Astrocyte of the cerebellum (primary cell): Measurements from ENCODE around the gene JAKMIP1.

Source experiments
- DNase-seq: peaks from one replicate; pipeline ENCODE4 v3.0.0-alpha.2; 2011; ENCODE audit warnings: low read depth
- H3K4me3 ChIP-seq: 2 replicates; pipeline ENCODE4 v1.5.1; 2011; ENCODE audit warnings: mild to moderate bottlenecking, low read depth, low read length, moderate library complexity
- in situ Hi-C: cut with HindIII; loops from 2 replicates; pipeline ENCODE4 v1.10.0; 2017; ENCODE audit warnings: low sequenced_read_pairs
- TF ChIP-seq, protein P1 (sequence below): IDR thresholded peaks from 2 replicates; pipeline ENCODE4 v1.5.1; 2012; ENCODE audit warnings: low read length, low read depth, moderate library complexity, mild to moderate bottlenecking; ENCODE audit errors: missing control alignments

The JAKMIP1 gene

DNA sequence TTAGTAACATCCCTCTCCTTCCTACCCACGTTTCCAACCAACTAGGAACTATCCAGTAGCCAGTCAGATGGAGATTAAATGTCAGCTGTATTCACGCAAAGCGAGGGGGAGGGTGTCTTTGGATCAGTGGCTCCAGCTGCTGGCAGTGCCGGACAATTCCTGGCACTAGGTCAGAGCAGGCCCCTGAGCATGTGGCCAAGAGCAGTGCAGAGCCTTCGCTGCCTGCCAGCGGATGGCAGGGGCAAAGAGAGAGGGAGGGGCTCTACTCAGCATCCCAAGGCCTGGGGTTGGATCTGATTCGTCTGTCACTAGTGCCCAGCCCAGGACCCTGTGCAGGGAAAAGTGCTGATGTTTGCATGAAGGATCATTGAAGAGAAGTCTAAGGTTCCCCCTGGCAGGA is 28.7 kb upstream of the JAKMIP1 start:
- TF ChIP-seq, protein P1, sequence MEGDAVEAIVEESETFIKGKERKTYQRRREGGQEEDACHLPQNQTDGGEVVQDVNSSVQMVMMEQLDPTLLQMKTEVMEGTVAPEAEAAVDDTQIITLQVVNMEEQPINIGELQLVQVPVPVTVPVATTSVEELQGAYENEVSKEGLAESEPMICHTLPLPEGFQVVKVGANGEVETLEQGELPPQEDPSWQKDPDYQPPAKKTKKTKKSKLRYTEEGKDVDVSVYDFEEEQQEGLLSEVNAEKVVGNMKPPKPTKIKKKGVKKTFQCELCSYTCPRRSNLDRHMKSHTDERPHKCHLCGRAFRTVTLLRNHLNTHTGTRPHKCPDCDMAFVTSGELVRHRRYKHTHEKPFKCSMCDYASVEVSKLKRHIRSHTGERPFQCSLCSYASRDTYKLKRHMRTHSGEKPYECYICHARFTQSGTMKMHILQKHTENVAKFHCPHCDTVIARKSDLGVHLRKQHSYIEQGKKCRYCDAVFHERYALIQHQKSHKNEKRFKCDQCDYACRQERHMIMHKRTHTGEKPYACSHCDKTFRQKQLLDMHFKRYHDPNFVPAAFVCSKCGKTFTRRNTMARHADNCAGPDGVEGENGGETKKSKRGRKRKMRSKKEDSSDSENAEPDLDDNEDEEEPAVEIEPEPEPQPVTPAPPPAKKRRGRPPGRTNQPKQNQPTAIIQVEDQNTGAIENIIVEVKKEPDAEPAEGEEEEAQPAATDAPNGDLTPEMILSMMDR, result no peak
- in situ Hi-C loops, result no loop called here
- H3K4me3 ChIP-seq, result no peak overlapping the region
- no peak for DNase-seq

DNA sequence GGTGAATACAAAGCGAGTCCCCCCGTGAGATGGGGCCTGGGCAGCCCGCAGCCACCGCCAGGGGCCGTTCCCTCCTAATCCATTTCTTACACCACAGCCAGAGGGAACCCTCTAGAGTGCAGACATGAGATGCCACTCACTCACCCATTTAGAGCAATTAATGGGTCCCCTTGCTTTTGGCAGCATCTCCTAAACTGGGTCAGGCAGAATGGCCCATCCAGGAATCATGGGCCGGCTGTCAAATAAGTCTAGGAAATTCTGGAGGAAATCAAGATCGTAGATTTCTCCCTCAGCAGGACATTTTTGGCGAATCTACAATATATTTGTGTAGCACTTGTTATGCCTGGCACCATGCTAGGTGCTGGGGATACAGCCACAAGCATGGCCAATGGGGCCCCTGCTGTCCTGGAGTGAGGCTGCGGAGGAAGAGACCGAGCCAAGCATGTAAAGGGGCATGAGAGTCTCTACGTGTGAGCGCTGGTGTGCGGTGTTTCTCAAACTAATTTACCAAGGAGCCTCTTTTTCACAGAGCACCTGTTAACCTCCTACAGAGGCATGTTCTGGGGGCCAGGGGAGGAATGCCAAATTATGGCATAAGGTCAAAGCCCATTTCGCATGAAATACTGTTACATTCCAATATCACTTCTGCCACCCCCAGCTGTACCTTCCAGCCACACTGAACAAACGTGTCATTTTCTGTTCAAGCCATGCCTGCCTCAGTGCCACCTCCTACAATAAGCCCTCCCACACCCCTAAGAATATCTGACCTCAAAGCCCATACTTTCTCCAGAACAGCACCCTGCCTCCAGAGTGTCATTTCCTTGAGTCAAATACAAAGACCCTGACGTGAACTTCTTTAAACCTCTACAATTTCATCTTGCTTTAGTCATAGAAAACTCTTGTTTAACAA is 28.1 kb upstream of the JAKMIP1 start:
- DNase-seq, result no peak
- in situ Hi-C loops, result no loop called here
- H3K4me3 ChIP-seq, result no peak overlapping the region
- TF ChIP-seq, protein P1, result no peak

DNA sequence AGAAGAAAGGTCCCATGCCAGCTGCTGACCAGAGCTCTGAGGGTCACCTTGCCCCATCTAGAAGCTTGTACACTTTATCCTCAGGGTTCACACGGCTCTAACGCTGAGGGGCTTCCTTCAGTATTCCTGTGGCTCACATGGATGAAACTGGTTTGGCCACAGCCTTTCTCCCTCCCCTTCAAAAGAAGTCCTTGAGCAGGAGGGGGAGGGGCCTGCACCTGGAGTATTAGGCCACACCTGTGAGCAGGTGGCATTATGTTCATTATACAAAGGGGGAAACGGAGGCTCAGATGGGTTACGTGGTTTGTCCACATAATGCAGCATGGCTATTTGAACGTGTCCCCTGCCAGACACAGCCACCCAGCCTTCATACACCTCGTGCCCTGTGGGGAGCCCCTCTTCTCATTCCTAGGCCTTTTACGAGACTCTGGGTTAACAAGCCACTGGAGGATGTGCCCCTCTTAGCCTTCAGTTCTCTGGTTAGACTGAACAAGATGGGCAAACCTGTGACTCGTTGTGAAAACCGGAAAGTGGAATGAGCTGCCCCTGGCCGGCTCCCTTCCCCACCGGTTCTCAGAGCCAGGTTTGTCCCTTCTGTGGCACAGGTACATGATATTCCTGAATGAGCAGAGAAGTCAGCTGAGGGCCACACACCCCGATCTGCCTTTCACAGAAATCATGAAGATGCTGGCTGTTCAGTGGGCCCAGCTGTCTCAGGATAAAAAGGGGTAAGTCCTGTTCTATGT is 27.2 kb upstream of the JAKMIP1 start:
- in situ Hi-C loops, result no loop called here
- TF ChIP-seq, protein P1, result no peak
- no peak for DNase-seq
- H3K4me3 ChIP-seq, result no peak overlapping the region

DNA sequence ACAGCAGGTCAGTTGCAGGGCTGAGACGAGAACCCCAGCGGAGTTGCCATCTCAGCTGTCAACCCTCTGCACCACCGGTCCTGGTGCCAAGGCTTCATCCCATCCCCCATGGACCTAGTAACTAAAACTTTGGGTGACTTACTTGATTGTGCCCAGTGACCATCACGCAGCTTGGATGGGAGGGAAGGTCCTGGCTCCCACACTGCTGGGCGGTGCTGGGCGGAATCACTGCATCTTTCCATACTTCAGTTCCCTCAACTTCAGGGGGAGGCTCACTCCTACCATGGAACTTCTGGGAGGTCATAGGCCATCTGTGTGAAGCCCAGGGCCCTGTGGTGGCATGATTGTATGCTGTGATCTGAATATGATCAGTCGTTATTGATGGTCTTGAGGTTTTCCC is 26.2 kb upstream of the JAKMIP1 start:
- in situ Hi-C loops, result no loop called here
- no peak overlapping the region for H3K4me3 ChIP-seq
- no peak for DNase-seq
- TF ChIP-seq, protein P1, result no peak

DNA sequence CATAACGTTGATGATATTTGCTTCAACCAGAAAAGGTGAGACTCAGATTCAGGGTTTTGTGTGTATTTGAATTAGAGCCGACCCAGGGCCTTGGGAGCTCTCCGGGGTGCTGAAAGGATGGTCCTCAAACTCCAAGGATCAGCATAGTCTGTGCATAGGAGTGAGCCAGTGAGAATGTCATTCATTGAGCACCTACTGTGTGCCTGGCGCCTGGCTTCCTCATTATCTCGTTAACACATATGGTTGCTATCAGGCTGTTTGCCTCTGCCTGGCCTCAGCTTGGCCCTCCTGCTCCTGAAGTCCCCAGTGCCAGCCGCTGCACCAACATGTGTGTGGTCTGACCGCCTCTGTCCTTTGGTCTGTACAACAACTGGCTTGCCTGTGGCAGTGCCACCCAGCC is 25.1 kb upstream of the JAKMIP1 start:
- peak; percentile 1 for DNase-seq
- H3K4me3 ChIP-seq, result no peak overlapping the region
- TF ChIP-seq, protein P1, result no peak
- in situ Hi-C loops, result no loop called here

DNA sequence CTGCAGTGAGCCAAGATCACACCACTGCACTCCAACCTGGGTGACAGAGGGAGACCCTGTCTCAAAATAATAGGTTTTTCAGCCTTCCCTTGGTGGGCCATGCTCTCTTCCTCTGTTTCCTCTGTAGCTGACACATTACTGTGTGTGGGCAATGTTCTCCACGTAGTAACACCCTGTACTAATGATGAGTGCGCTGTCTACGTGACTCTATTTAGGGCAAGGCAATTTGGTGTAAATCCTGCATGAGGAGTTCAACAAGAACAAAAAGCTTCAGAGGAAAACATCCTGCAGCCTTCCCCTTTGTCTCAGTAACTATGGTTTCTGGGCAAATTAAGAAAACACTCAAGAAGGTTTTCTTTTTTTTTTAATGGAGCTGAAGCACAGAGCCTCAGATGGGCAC is 24.4 kb upstream of the JAKMIP1 start:
- no peak overlapping the region for H3K4me3 ChIP-seq
- DNase-seq, result no peak
- TF ChIP-seq, protein P1, result no peak
- in situ Hi-C loops, result no loop called here
